IMR-90 (cell line): ENCODE data around the gene PANX1. TPM values are rescaled to one million over a fixed set of nuclear protein-coding genes. Genes with fewer than 3 reads are reported as not detected.

Experiments
- ATAC-seq: fragments of 200-7000 bp; cut with Tn5 transposase; 2 replicates; pipeline ENCODE4 v1.9.1; 2020; ENCODE audit warnings: low read depth, mild to moderate bottlenecking, moderate library complexity
- BruUV-seq: library from RNA; stranded (reverse); fragments of 400-500 nt; replicated peaks from 2 replicates; lab custom pipeline; 2021; lab: Mats Ljungman, UMichigan
- CTCF ChIA-PET: fragments of 300-600 bp; formaldehyde crosslinking; extraction: SDS; loops from one replicate; lab custom pipeline; 2021; ENCODE audit warnings: antibody characterized with exemption; lab: Yijun Ruan, JAX
- POLR2A ChIA-PET: fragments of 300-600 bp; sonication (Branson Sonifier 250); formaldehyde crosslinking; loops from one replicate; lab custom pipeline; 2022; ENCODE audit warnings: antibody characterized with exemption; ENCODE audit not compliant: unreplicated experiment; lab: Charles Lee
- DNase-seq: peaks from one replicate; pipeline ENCODE4 v3.0.0; 2013
- H2AFZ ChIP-seq: replicated peaks from 2 replicates; pipeline ENCODE3; 2013; ENCODE audit warnings: low read length, mild to moderate bottlenecking; ENCODE audit not compliant: poor library complexity
- H2AK5ac ChIP-seq: 2 replicates; pipeline ENCODE4 v1.6.1; 2013; ENCODE audit warnings: low read depth, low read length, inconsistent platforms
- H2AK9ac ChIP-seq: replicated peaks from 2 replicates; pipeline ENCODE3; 2013; ENCODE audit warnings: mild to moderate bottlenecking, low read depth, low read length, moderate library complexity; ENCODE audit not compliant: poor library complexity
- H2BK120ac ChIP-seq: 2 replicates; pipeline ENCODE4 v1.6.1; 2013; ENCODE audit warnings: low read depth, low read length, inconsistent platforms
- H2BK15ac ChIP-seq: 3 replicates; pipeline ENCODE4 v1.6.1; 2013; ENCODE audit warnings: low read depth, low read length, inconsistent platforms
- H2BK20ac ChIP-seq: 2 replicates; pipeline ENCODE4 v1.6.1; 2013; ENCODE audit warnings: low read depth, mild to moderate bottlenecking, inconsistent platforms, low read length, moderate library complexity
- H2BK5ac ChIP-seq: 2 replicates; pipeline ENCODE4 v1.6.1; 2013; ENCODE audit warnings: mild to moderate bottlenecking, low read depth, low read length, inconsistent platforms; ENCODE audit not compliant: poor library complexity, severe bottlenecking
- H3K14ac ChIP-seq: replicated peaks from 2 replicates; pipeline ENCODE4 v1.6.1; 2013; ENCODE audit warnings: low read depth, low read length, inconsistent platforms
- H3K18ac ChIP-seq: 2 replicates; pipeline ENCODE4 v1.6.1; 2013; ENCODE audit warnings: low read depth, low read length, control low read depth
- H3K23ac ChIP-seq: 2 replicates; pipeline ENCODE4 v1.6.1; 2013; ENCODE audit warnings: low read depth, low read length, inconsistent platforms
- H3K27ac ChIP-seq: 2 replicates; pipeline ENCODE4 v1.5.1; 2013; ENCODE audit warnings: mild to moderate bottlenecking, control low read depth, low read length; ENCODE audit not compliant: insufficient read depth
- H3K27me3 ChIP-seq: 2 replicates; pipeline ENCODE4 v1.6.1; 2013; ENCODE audit warnings: low read length; ENCODE audit not compliant: control insufficient read depth, insufficient read depth
- H3K36me3 ChIP-seq: 2 replicates; pipeline ENCODE4 v1.6.1; 2013; ENCODE audit warnings: low read length, mixed read lengths; ENCODE audit not compliant: control insufficient read depth, insufficient read depth
- H3K4ac ChIP-seq: 2 replicates; pipeline ENCODE4 v1.6.1; 2013; ENCODE audit warnings: low read depth, low read length, inconsistent platforms
- H3K4me1 ChIP-seq: 2 replicates; pipeline ENCODE4 v1.6.1; 2013; ENCODE audit warnings: low read length, mixed read lengths; ENCODE audit not compliant: control insufficient read depth, insufficient read depth
- H3K4me2 ChIP-seq: 2 replicates; pipeline ENCODE4 v1.6.1; 2013; ENCODE audit warnings: low read depth, mild to moderate bottlenecking, control low read depth, low read length, moderate library complexity
- H3K4me3 ChIP-seq: 2 replicates; pipeline ENCODE4 v1.5.1; 2013; ENCODE audit warnings: low read depth, mild to moderate bottlenecking, control low read depth, low read length, moderate library complexity; ENCODE audit not compliant: insufficient read depth
- H3K56ac ChIP-seq: 2 replicates; pipeline ENCODE4 v1.6.1; 2013; ENCODE audit warnings: low read length, inconsistent platforms; ENCODE audit not compliant: insufficient read depth; ENCODE audit errors: extremely low read depth
- H3K79me1 ChIP-seq, 2 experiments: 2 replicates each; pipeline ENCODE4 v1.6.1; 2013; ENCODE audit warnings: low read length in 2 of 2, inconsistent platforms in 1 of 2, low read depth in 1 of 2
- H3K9ac ChIP-seq: 2 replicates; pipeline ENCODE4 v1.6.1; 2013; ENCODE audit warnings: low read depth, low read length, control low read depth
- H3K9me1 ChIP-seq: 2 replicates; pipeline ENCODE4 v1.6.1; 2013; ENCODE audit warnings: low read length, inconsistent platforms; ENCODE audit not compliant: insufficient read depth
- H3K9me3 ChIP-seq: 2 replicates; pipeline ENCODE4 v1.6.1; 2013; ENCODE audit warnings: low read length; ENCODE audit not compliant: control insufficient read depth, insufficient read depth
- H4K20me1 ChIP-seq: 2 replicates; pipeline ENCODE4 v1.6.1; 2013; ENCODE audit warnings: low read length, inconsistent platforms; ENCODE audit not compliant: insufficient read depth
- H4K5ac ChIP-seq: 2 replicates; pipeline ENCODE4 v1.6.1; 2013; ENCODE audit warnings: mild to moderate bottlenecking, low read depth, low read length, control low read depth
- H4K8ac ChIP-seq, 2 experiments: 2 replicates each; pipeline ENCODE4 v1.6.1; 2013; ENCODE audit warnings: low read depth in 2 of 2, low read length in 2 of 2, control low read depth in 1 of 2, inconsistent platforms in 1 of 2
- H4K91ac ChIP-seq: 2 replicates; pipeline ENCODE4 v1.6.1; 2013; ENCODE audit warnings: low read depth, low read length, inconsistent platforms; ENCODE audit not compliant: insufficient read depth
- BHLHE40 ChIP-seq: fragments of 150-350 bp; IDR thresholded peaks from 2 replicates; pipeline ENCODE4 v1.6.1; 2016; ENCODE audit warnings: mild to moderate bottlenecking, low read depth, low read length
- CEBPB ChIP-seq: IDR thresholded peaks from 2 replicates; pipeline ENCODE4 v1.6.1; 2012; ENCODE audit warnings: low read depth, low read length, improper control_type of control experiment
- CHD1 ChIP-seq: IDR thresholded peaks from 2 replicates; pipeline ENCODE4 v1.6.1; 2012; ENCODE audit warnings: low read depth, low read length, improper control_type of control experiment
- CTCF ChIP-seq: conservative IDR thresholded peaks from 2 replicates; pipeline ENCODE4 v1.5.1; 2012; ENCODE audit warnings: mild to moderate bottlenecking, low read depth, low read length, improper control_type of control experiment
- ELK1 ChIP-seq: fragments of 150-350 bp; IDR thresholded peaks from 2 replicates; pipeline ENCODE4 v1.6.1; 2016; ENCODE audit warnings: low read depth, mild to moderate bottlenecking, low read length, moderate library complexity, borderline replicate concordance
- FOS ChIP-seq: fragments of 150-350 bp; IDR thresholded peaks from 2 replicates; pipeline ENCODE4 v1.6.1; 2016; ENCODE audit warnings: low read depth, low read length
- MAFK ChIP-seq: IDR thresholded peaks from 2 replicates; pipeline ENCODE4 v1.6.1; 2012; ENCODE audit warnings: low read depth, low read length, improper control_type of control experiment
- MAZ ChIP-seq: IDR thresholded peaks from 2 replicates; pipeline ENCODE4 v1.6.1; 2012; ENCODE audit warnings: low read depth, mild to moderate bottlenecking, low read length, improper control_type of control experiment, moderate library complexity, borderline replicate concordance
- MXI1 ChIP-seq: IDR thresholded peaks from 2 replicates; pipeline ENCODE4 v1.6.1; 2012; ENCODE audit warnings: low read depth, mild to moderate bottlenecking, low read length, moderate library complexity, borderline replicate concordance
- NFE2L2 ChIP-seq: fragments of 150-350 bp; IDR thresholded peaks from 2 replicates; pipeline ENCODE4 v1.6.1; 2016; ENCODE audit warnings: low read depth, mild to moderate bottlenecking, low read length
- POLR2A ChIP-seq: IDR thresholded peaks from 2 replicates; pipeline ENCODE4 v1.6.1; 2012; ENCODE audit warnings: mild to moderate bottlenecking, low read depth, low read length
- RAD21 ChIP-seq: IDR thresholded peaks from 2 replicates; pipeline ENCODE4 v1.6.1; 2012; ENCODE audit warnings: low read length, improper control_type of control experiment
- RCOR1 ChIP-seq: IDR thresholded peaks from 2 replicates; pipeline ENCODE4 v1.6.1; 2012; ENCODE audit warnings: mild to moderate bottlenecking, low read length, improper control_type of control experiment; ENCODE audit not compliant: insufficient replicate concordance
- RFX5 ChIP-seq: IDR thresholded peaks from 2 replicates; pipeline ENCODE4 v1.8.0; 2012; ENCODE audit warnings: low read depth, mild to moderate bottlenecking, low read length, moderate library complexity
- SMC3 ChIP-seq: fragments of 150-350 bp; IDR thresholded peaks from 2 replicates; pipeline ENCODE4 v1.6.1; 2016; ENCODE audit warnings: low read depth, mild to moderate bottlenecking, antibody characterized with exemption, low read length, moderate library complexity
- USF2 ChIP-seq: fragments of 150-350 bp; IDR thresholded peaks from 2 replicates; pipeline ENCODE4 v1.6.1; 2017; ENCODE audit warnings: mild to moderate bottlenecking, antibody characterized with exemption, low read length, low read depth
- WGBS, 2 experiments: methylation state at CpG; one replicate each; pipeline versions ENCODE4 v1.1.5 to v1.1.7; 2013; ENCODE audit warnings: missing lambda C conversion rate in 2 of 2; ENCODE audit not compliant: insufficient read length in 1 of 2; ENCODE audit errors: extremely low coverage in 2 of 2; 5-methylcytosine and 5-hydroxymethylcytosine counted together
- dilution Hi-C: fragments of 300-500 bp; cut with HindIII; formaldehyde crosslinking; loops from one replicate; pipeline ENCODE4 v1.14.3; 2018; ENCODE audit warnings: low sequenced_read_pairs; ENCODE audit not compliant: unreplicated experiment
- in situ Hi-C: fragments of 300-500 bp; cut with MboI; formaldehyde crosslinking; loops from 3 replicates; pipeline ENCODE4 v1.14.3; 2019; ENCODE audit warnings: low sequenced_read_pairs, inconsistent platforms, mixed read lengths
- intact Hi-C: fragments of 100-400 bp; cut with micrococcal nuclease; formaldehyde crosslinking; loops from 2 replicates; pipeline ENCODE4 v1.10.0; 2022
- polyA plus RNA-seq, 3 experiments: library from polyadenylated mRNA; depleted of rRNA; stranded (reverse); fragments of >200 nt; gene quantifications; 2 replicates each; pipeline ENCODE4 v1.2.3, GENCODE V29; 2012; ENCODE audit warnings: low replicate concordance in 1 of 3
- total RNA-seq: library from RNA; depleted of rRNA; stranded (reverse); fragments of >200 nt; gene quantifications from 2 replicates; pipeline ENCODE4 v1.2.3, GENCODE V29; 2012

PANX1 gene
- total and polyA plus RNA-seq, 2 of the 4 experiments (the other 2 are of a cell fraction): 29.8 to 70.8 TPM

GRCh38 chr11:94179696-94180095 lies 51.1 kb downstream of the PANX1 start:
- Histone ChIP-seq H3K9me3 (no peaks in the 10 kb centered on the region), H3K36me3 (peaks cover 26% of the 10 kb centered on the region), H3K4me3 (no peak overlapping the region), H3K14ac (no peak overlapping the region), H3K9me1 (peaks cover 18% of the 10 kb centered on the region), H3K56ac (no peak overlapping the region), H2BK5ac (no peak overlapping the region), H2BK120ac (no peak overlapping the region), H3K27me3 (no peaks in the 10 kb centered on the region), H4K20me1 (peaks cover 15% of the 10 kb centered on the region), H2BK20ac (no peak overlapping the region), H3K18ac (no peak overlapping the region), H3K23ac (peak overlapping the region; percentile 19; the same call in 1 of the 2 replicates), H2BK15ac (no peak overlapping the region), H2AFZ (no peak overlapping the region), H3K4me2 (no peak overlapping the region), H3K79me1 (peaks cover 26 to 67% of the 10 kb centered on the region in 2 experiments), H3K4me1 (peaks cover 17% of the 10 kb centered on the region), H3K27ac (no peak overlapping the region), H3K4ac (no peak overlapping the region), H4K5ac (no peak overlapping the region), H4K8ac (no peak overlapping the region), H4K91ac (no peak overlapping the region), H2AK9ac (no peak overlapping the region), H2AK5ac (no peak overlapping the region; the same call in 1 of the 2 replicates), H3K9ac (no peak overlapping the region)
- no peak for DNase-seq
- dilution Hi-C loops: no loop called here
- BruUV-seq: no TSS peak
- POLR2A ChIA-PET: no interaction called here
- 94% methylated on average over 6 of the region's 12 CpGs; no CpG with 5 or more reads in 1 of the 2 experiments for WGBS, 2 experiments
- ATAC-seq: no peak
- in situ Hi-C loops: loop anchor here (10.0 kb wide), 2 partner anchors 245 to 255 kb away; no protein-coding TSS in a partner anchor
- intact Hi-C loops: loop anchor here (5.0 kb wide), 1 partner anchor 272 kb away; no protein-coding TSS in a partner anchor
- CTCF ChIA-PET: no interaction called here
- TF ChIP-seq MAFK: no peak
- TF ChIP-seq USF2: no peak
- TF ChIP-seq FOS: no peak
- TF ChIP-seq POLR2A: no peak
- no peak for TF ChIP-seq RCOR1
- no peak for TF ChIP-seq MAZ
- no peak for TF ChIP-seq CEBPB
- no peak for TF ChIP-seq RAD21
- no peak for TF ChIP-seq NFE2L2
- TF ChIP-seq ELK1: no peak
- TF ChIP-seq RFX5: no peak
- no peak for TF ChIP-seq CHD1
- TF ChIP-seq BHLHE40: no peak
- no peak for TF ChIP-seq CTCF
- TF ChIP-seq SMC3: no peak
- TF ChIP-seq MXI1: no peak
